ENCODE results near the gene CACNB2.

The CACNB2 gene

DNA sequence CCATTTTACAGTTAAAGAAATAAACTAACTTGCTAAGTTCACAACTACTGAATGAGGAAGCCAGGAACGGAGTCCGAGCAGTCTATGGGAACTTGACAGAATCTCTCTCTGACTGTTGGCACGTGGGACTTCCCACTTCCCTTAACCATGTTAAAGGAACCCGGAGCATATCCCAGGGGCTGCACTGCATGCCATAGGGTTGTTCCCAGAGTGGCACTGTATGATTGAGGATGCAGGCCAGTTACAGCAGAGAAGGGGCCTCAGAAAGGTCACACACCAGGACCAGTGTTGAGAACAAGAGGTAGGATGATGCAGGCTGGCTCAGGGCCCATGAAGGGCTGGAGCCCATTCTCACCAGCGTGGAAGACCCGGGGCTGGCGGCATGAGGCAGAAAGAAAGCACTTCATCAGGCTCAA, 309.4 kb downstream of the CACNB2 start:
- no peak overlapping the region for H3K27ac ChIP-seq
- DNase-seq (ENCODE audit: low spot score) = no peak
- ChIA-PET POLR2A (ENCODE audit: low non-redundant PET) (no interaction called here), CTCF (no interaction called here)
- TF ChIP-seq, protein P1, sequence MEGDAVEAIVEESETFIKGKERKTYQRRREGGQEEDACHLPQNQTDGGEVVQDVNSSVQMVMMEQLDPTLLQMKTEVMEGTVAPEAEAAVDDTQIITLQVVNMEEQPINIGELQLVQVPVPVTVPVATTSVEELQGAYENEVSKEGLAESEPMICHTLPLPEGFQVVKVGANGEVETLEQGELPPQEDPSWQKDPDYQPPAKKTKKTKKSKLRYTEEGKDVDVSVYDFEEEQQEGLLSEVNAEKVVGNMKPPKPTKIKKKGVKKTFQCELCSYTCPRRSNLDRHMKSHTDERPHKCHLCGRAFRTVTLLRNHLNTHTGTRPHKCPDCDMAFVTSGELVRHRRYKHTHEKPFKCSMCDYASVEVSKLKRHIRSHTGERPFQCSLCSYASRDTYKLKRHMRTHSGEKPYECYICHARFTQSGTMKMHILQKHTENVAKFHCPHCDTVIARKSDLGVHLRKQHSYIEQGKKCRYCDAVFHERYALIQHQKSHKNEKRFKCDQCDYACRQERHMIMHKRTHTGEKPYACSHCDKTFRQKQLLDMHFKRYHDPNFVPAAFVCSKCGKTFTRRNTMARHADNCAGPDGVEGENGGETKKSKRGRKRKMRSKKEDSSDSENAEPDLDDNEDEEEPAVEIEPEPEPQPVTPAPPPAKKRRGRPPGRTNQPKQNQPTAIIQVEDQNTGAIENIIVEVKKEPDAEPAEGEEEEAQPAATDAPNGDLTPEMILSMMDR (conservative IDR thresholded peaks at IDR 0.05; ENCODE audit: low read depth) = no peak

DNA sequence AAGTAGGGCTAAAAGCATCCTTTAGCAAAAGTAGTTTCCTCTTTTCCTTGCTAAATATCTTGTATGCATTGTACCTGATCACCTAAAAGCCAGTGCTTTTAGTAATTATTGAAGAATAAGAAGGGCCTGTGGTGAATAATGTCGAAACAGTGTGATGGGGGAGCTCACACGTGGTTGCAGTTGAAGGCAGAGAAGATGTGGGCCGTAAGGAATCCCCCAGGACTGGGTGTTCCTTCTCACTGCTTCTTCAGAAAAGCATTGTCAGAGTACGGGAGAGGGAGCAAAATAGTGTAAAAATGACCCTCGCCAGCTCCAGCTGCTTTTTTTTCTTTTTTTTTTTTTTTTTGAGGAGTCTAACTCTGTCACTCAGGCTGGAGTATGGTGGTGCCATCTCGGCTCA, 310.1 kb downstream of the CACNB2 start:
- TF ChIP-seq, protein P1 (conservative IDR thresholded peaks at IDR 0.05; ENCODE audit: low read depth) = no peak
- ChIA-PET POLR2A (ENCODE audit: low non-redundant PET) (no interaction called here), CTCF (no interaction called here)
- H3K27ac ChIP-seq = no peak overlapping the region
- no peak for DNase-seq (ENCODE audit: low spot score)

DNA sequence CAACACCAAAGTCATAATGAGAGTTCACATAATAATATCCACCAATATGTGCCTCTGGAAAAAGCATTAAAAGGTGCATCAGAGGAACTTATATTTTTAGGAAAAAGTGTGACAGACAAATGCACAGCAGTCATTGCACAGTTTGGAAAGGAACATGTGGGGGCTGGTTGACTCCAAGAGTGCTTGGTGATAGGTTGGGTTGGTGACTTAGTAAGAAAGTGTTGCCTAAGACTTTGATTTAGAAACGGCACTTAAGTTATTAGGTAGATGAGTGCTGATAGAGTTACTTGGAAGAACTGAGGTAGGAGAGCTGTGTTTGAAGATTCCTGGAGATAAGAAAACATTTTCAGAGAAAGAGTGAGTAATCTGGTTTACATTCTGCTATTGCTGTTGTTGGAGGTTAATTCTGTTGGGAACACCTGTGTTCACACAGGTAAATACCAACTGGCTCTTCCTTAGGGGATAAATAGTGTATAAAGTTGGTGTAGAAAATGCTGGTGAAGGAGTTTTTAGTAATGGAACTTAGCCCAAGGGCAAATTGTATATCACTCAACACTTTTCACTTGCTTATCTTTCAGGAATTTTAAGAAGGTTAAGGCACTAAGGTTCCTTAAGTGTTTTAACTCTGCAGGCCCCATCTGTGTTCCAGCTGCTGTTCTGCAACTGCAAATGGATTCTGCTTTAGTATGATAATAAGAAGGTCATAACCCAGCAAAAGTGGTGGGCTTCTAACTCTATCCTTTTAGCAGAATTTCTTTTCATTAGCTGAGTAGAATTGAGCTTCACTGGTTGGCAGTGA, 315.1 kb downstream of the CACNB2 start:
- H3K27ac ChIP-seq = no peak overlapping the region
- ChIA-PET POLR2A (ENCODE audit: low non-redundant PET) (no interaction called here), CTCF (no interaction called here)
- TF ChIP-seq, protein P1 (conservative IDR thresholded peaks at IDR 0.05; ENCODE audit: low read depth) = no peak
- DNase-seq (ENCODE audit: low spot score) = no peak

DNA sequence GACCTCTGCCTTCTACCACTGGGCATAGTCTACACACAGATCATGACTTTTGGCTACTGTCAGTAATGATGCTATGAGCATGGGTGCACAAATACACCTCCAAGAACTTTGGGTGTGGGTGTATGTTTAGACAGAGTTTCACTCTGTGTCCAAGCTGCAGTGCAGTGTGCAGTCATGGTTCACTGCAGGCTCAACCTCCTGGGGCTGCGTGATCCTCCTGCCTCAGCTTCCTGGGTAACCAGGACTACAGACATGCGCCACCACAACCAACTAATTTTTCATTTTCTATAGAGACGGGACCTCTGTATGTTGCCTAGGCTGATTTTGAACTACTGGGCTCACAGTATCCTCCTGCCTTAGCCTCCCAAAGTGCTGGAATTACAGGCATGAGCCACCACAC, 316.8 kb downstream of the CACNB2 start:
- H3K27ac ChIP-seq = no peak overlapping the region
- TF ChIP-seq, protein P1 (conservative IDR thresholded peaks at IDR 0.05; ENCODE audit: low read depth) = no peak
- CTCF ChIA-PET = interaction anchor here (0.6 kb wide), 1 partner anchor 243 kb away, joined by 3 read pairs; no protein-coding TSS in a partner anchor
- no peak for DNase-seq (ENCODE audit: low spot score)
- POLR2A ChIA-PET (ENCODE audit: low non-redundant PET) = no interaction called here

- TF ChIP-seq, protein P1 (conservative IDR thresholded peaks at IDR 0.05; ENCODE audit: low read depth) = no peak
- ChIA-PET CTCF (no interaction called here), POLR2A (ENCODE audit: low non-redundant PET) (no interaction called here)
Measured at GRCh38 chr10:18460032-18460431, 319.8 kb downstream of the CACNB2 start.

GRCh38 chr10:18463673-18464211, 323.5 kb downstream of the CACNB2 start:
- TF ChIP-seq, protein P1 (conservative IDR thresholded peaks at IDR 0.05; ENCODE audit: low read depth) = no peak
- DNase-seq (ENCODE audit: low spot score) = no peak
- no peak overlapping the region for H3K27ac ChIP-seq
- ChIA-PET POLR2A (ENCODE audit: low non-redundant PET) (no interaction called here), CTCF (no interaction called here)

More at GRCh38 chr10:18460032-18460431, 319.8 kb downstream of the CACNB2 start:
- no peak overlapping the region for H3K27ac ChIP-seq
- DNase-seq (ENCODE audit: low spot score) = no peak

Data from RWPE1 (cell line).